Activated CD8-positive, alpha-beta memory T cell treated with anti-CD3 and anti-CD28 coated beads, Interleukin-2, amount 50 U/mL, for 1 hour (primary cell): ENCODE results near the gene FCHO1.
"Not testable (repeated sequence)": the region's sequence is repeated elsewhere in the genome, so short reads cannot be mapped to it uniquely, and the experiment has no call there.

Experiments
- DNase-seq: peaks from one replicate; pipeline ENCODE4 v3.0.0-alpha.2; 2020; ENCODE audit errors: extremely low read depth

The FCHO1 gene

GRCh38 chr19:17795495-17795856, 44.2 kb downstream of the FCHO1 start:
- DNase-seq: no peak

GRCh38 chr19:17796013-17796837, 44.9 kb downstream of the FCHO1 start:
- DNase-seq: no peak

- DNase-seq: no peak
Observed at GRCh38 chr19:17796838-17797423, 45.7 kb downstream of the FCHO1 start.

- DNase-seq: no peak
Observed at GRCh38 chr19:17797424-17798201, 46.3 kb downstream of the FCHO1 start.

- not testable (repeated sequence) for DNase-seq
Observed at GRCh38 chr19:17798599-17798998, 47.3 kb downstream of the FCHO1 start.

GRCh38 chr19:17802137-17802858, 51.0 kb downstream of the FCHO1 start:
- no peak for DNase-seq

- DNase-seq: no peak
Observed at GRCh38 chr19:17803264-17803896, 52.1 kb downstream of the FCHO1 start.

- DNase-seq: no peak
Observed at GRCh38 chr19:17805427-17805826, 54.1 kb downstream of the FCHO1 start.

- no peak for DNase-seq
Observed at GRCh38 chr19:17806945-17807344, 55.7 kb downstream of the FCHO1 start.

GRCh38 chr19:17807731-17808316, 56.5 kb downstream of the FCHO1 start:
- no peak for DNase-seq

GRCh38 chr19:17811103-17811502, 59.8 kb downstream of the FCHO1 start:
- no peak for DNase-seq

GRCh38 chr19:17811681-17812080, 60.4 kb downstream of the FCHO1 start:
- no peak for DNase-seq

- DNase-seq: no peak
Observed at GRCh38 chr19:17812099-17812498, 60.8 kb downstream of the FCHO1 start.

GRCh38 chr19:17817668-17818363, 66.5 kb downstream of the FCHO1 start:
- no peak for DNase-seq

- no peak for DNase-seq
Observed at GRCh38 chr19:17821190-17821589, 69.9 kb downstream of the FCHO1 start, which contains the start of gene INSL3. TSS of gene INSL3 (minus strand) at chr19:17821519. CDS start at chr19:17821506, 13 bp downstream.

- no peak for DNase-seq
Observed at GRCh38 chr19:17824339-17824738, 73.1 kb downstream of the FCHO1 start.

- DNase-seq: no peak
Observed at GRCh38 chr19:17826508-17827056, 75.3 kb downstream of the FCHO1 start.

- no peak for DNase-seq
Observed at GRCh38 chr19:17829855-17830566, 78.7 kb downstream of the FCHO1 start.
